GM10248 (cell line): Measurements from ENCODE around the gene VENTX.

ENCODE experiments used
- CTCF ChIA-PET: fragments of 300-600 bp; sonication (Branson Sonifier 250); formaldehyde crosslinking; extraction: SDS; loops from one replicate; lab custom pipeline; 2021; ENCODE audit warnings: antibody characterized with exemption; lab: Yijun Ruan, JAX
- POLR2A ChIA-PET: fragments of 350-650 bp; sonication (Branson Sonifier 250); formaldehyde crosslinking; extraction: SDS; loops from one replicate; lab custom pipeline; 2020; ENCODE audit warnings: antibody characterized with exemption; lab: Yijun Ruan, JAX
- DNase-seq: peaks from one replicate; pipeline ENCODE4 v3.0.0; 2012; ENCODE audit errors: extremely low spot score
- CTCF ChIP-seq: IDR thresholded peaks from 2 replicates; pipeline ENCODE4 v1.5.1; 2012; ENCODE audit warnings: mild to moderate bottlenecking, low read depth; ENCODE audit errors: extremely low read depth, missing control alignments, control extremely low read depth

VENTX gene

DNA sequence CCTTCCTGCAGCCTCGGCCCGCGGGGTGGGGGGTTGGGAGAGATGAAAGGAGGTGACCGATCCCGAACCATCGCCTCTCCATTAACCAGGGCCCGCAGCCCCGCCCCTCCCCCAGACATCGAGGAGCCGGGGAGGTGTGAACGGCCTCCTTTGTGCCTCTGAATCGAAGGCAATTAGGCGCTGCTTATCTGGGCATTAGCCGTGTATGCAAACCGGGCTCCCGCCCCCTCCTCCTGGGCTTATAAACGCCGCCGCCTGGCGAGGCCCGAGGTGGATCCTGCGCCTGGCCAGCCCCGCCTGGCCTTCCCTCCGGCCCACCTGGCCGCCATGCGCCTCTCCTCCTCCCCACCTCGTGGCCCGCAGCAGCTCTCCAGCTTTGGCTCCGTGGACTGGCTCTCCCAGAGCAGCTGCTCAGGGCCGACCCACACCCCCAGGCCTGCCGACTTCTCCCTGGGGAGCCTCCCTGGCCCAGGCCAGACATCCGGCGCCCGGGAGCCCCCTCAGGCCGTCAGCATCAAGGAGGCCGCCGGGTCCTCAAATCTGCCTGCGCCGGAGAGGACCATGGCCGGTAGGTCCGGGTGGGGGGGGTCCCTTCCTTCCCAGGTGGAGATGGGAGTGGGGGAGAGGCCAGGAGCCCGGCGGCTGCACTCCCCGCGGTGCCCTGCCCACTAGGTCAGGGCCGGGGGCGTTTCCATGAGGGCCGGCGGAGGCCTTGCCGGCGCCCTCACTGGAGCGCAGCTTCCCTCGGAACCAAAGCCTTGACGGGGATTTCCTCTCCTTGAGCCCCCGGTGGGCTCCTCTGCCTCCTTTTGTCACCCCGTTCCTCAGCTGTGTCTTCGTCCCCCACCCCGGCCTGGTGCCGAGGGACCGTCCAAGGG is at the start of gene VENTX:
VENTX (plus strand) TSS at position 268 of the 878 bp plus-strand sequence; CDS start at position 328, 60 bp downstream.
- ChIA-PET CTCF (no interaction called here), POLR2A (no interaction called here)
- DNase-seq = no peak

DNA sequence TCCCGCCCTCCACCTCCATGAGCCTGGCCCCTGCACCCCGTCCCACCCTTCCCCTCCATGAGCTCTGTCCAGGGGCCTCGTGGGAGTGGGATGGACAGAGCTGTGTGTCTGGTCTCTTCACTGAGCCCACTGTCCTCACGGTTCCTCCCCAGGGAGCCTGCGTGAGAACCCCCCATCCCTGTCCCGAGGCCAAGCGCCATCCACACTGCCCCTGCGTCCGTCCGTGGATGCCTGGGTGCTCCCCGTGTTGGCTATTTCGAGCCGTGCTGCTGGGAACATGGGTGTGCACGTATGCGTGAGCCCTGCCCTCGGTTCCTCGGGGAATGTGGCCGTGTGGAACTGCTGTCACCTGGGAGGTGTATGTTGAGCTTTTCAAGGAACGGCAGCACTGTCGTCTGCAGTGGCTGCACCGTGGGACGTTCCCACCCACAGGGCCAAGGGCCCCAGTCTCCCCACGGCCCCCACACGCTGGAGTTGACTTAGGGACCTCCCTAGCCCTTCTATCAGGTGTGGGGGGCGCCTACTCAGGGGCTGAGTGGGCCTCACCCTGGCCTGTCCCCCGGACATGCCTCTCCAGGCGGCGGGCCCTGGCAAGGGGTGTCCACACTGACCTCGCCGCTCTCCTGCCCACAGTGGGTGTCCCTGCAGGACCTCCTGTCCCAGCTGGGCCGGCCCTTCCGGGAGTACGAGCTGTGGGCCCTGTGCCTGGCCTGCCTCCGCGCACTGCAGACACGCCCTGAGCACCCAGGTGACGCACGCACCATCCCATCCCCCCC is 49.6 kb upstream of the VENTX start:
- POLR2A ChIA-PET = interaction anchor here (0.6 kb wide), 1 partner anchor 429 kb away, joined by 3 read pairs; no protein-coding TSS in a partner anchor
- DNase-seq = no peak
- CTCF ChIA-PET = interaction anchor here (1.4 kb wide), 1 partner anchor 45 kb away, joined by 5 read pairs; no protein-coding TSS in a partner anchor
- TF ChIP-seq CTCF = no peak

More for the DNA sequence above, at the start of gene VENTX:
- no peak for TF ChIP-seq CTCF

GRCh38 chr10:133189256-133189655 is 48.4 kb upstream of the VENTX start:
- POLR2A ChIA-PET = no interaction called here
- DNase-seq = no peak
- TF ChIP-seq CTCF = no peak
- CTCF ChIA-PET = no interaction called here

DNA sequence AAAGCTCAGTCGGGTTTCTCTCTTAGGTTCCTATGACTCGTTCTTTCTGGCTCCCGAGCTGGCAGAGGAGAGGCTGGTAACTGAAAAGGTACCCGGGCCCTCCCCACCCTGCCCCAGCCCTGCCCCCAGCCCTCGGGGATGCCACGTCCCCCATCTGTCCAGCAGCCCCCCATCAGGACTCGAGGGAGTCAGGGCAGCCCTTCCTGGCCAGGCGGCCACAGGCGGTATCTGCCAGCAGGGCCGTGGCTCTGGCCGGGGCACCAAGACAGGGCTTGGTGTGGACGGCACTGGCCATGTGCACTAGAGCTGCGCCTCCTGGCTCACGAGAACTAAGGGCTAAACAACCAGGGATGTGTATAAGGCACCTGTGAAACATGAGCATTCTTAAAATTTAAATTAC is 47.9 kb upstream of the VENTX start:
- no peak for TF ChIP-seq CTCF
- POLR2A ChIA-PET = no interaction called here
- DNase-seq = no peak
- CTCF ChIA-PET = no interaction called here

GRCh38 chr10:133190225-133190624 is 47.4 kb upstream of the VENTX start:
- ChIA-PET CTCF (no interaction called here), POLR2A (no interaction called here)
- no peak for TF ChIP-seq CTCF
- no peak for DNase-seq

DNA sequence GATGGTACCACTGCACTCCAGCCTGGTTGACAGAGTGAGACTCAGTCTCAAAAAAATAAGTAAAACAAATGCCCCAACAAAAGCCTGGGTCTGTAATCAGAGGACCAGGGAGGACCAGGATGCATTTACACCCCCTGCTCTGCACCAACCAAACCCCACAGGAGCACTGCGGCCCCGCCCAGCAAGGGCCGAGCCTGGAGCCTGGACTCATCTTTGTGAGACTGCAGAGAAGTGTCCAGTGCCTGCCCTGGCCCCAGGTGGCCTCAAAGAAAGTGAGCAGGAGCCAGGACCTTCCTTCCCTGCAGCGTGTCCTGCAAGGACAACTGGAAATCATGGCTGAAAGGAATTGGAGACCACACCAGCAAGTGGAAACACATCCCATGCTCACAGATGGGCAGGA is 46.0 kb upstream of the VENTX start:
- CTCF ChIA-PET = no interaction called here

More for the DNA sequence above, 46.0 kb upstream of the VENTX start:
- TF ChIP-seq CTCF = no peak
- no peak for DNase-seq
- POLR2A ChIA-PET = no interaction called here
